Keratinocyte (primary cell): Measurements from ENCODE around the gene CHEK2.

Source experiments
- CTCF ChIP-seq, 3 experiments: IDR thresholded peaks in 1 of 3; conservative IDR thresholded peaks in 1 of 3; optimal IDR thresholded peaks in 1 of 3; 2 replicates in 2 of 3; 3 replicates in 1 of 3; pipeline versions ENCODE3 to v1.5.1; 2011; ENCODE audit warnings: low read length in 3 of 3, mild to moderate bottlenecking in 3 of 3, moderate library complexity in 2 of 3, control low read depth in 1 of 3, inconsistent platforms in 1 of 3; ENCODE audit not compliant: insufficient read depth in 2 of 3; ENCODE audit errors: extremely low read depth in 1 of 3
- EZH2 ChIP-seq: IDR thresholded peaks from one replicate; pipeline ENCODE4 v1.6.1; 2012; ENCODE audit warnings: inconsistent platforms, mild to moderate bottlenecking, low read length, moderate library complexity

DNA sequence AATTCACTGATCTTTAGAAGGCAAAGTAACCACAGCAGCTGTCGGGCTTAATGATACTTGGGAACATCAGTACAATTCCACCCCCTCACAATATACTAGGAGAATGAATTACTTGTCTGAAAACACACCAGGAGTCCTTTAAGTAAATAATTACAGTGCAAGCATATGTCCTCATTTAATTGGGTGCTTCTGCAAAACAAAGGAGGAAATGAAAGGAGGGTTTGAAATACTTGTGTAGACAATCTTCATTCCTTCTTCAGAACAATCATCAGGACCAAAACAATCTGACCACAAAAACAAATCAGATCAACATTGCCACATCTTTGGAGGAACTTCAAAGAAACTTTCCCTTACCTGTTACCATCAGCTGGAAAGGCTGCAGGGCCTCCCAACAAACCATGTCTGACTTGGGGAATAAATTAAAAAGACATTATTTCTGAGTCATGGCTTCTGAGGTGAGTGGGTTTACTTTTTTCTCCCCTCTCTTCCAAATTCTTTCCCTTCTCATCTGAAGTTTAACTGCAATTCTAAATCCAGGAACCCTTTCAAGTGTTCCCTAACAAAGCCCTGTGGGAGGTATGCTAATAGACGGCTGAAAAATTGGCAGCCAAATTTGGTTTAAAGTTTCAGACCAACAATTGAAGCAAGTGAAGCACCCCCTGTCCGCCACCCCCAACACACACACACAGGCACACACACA, 18.4 kb upstream of the CHEK2 start:
- TF ChIP-seq CTCF (optimal IDR thresholded peaks at IDR 0.05 in 1 of 3, IDR thresholded peaks at IDR 0.05 in 1 of 3, conservative IDR thresholded peaks at IDR 0.05 in 1 of 3; ENCODE audit: extremely low read depth in 1 of 3, insufficient read depth in 2 of 3, low read length in 3 of 3) (no peak), EZH2 (no peak)
